UCSD-AML1 (cell line): Measurements from ENCODE around the gene IFNAR1.
A peak's percentile ranks its signal among the peaks of the same experiment; 100 is the strongest.
"Not testable (repeated sequence)": the region's sequence is repeated elsewhere in the genome, so short reads cannot be mapped to it uniquely, and the experiment has no call there.

ENCODE experiments used
- DNase-seq: peaks from one replicate; lab custom pipeline; 2025; ENCODE audit not compliant: unreplicated experiment; lab: John Stamatoyannopoulos, UW

Gene IFNAR1

GRCh38 chr21:33339918-33340317 lies 15.1 kb downstream of the IFNAR1 start:
- no peak for DNase-seq

- no peak for DNase-seq
Measured at GRCh38 chr21:33345751-33346238, 21.0 kb downstream of the IFNAR1 start.

GRCh38 chr21:33348706-33349105 lies 23.9 kb downstream of the IFNAR1 start:
- no peak for DNase-seq

- no peak for DNase-seq
Measured at GRCh38 chr21:33350676-33351075, 25.9 kb downstream of the IFNAR1 start.

GRCh38 chr21:33355355-33355754 lies 30.6 kb downstream of the IFNAR1 start:
- DNase-seq, result no peak

GRCh38 chr21:33355996-33356395 lies 31.2 kb downstream of the IFNAR1 start:
- DNase-seq, result no peak

- DNase-seq, result no peak
Measured at GRCh38 chr21:33357177-33357576, 32.4 kb downstream of the IFNAR1 start.

- DNase-seq, result no peak
Measured at GRCh38 chr21:33359446-33359845, 34.7 kb downstream of the IFNAR1 start.

- DNase-seq, result no peak
Measured at GRCh38 chr21:33360281-33360680, 35.5 kb downstream of the IFNAR1 start.

GRCh38 chr21:33360881-33361602 lies 36.3 kb downstream of the IFNAR1 start:
- DNase-seq, result peak; percentile 70

GRCh38 chr21:33362044-33362555 lies 37.3 kb downstream of the IFNAR1 start:
- DNase-seq, result peak; percentile 43

GRCh38 chr21:33363911-33364609 lies 39.3 kb downstream of the IFNAR1 start:
- DNase-seq, result not testable (repeated sequence)

GRCh38 chr21:33364830-33365229 lies 40.1 kb downstream of the IFNAR1 start:
- no peak for DNase-seq

- DNase-seq, result no peak
Measured at GRCh38 chr21:33367309-33367973, 42.7 kb downstream of the IFNAR1 start.

- DNase-seq, result peak; percentile 25
Measured at GRCh38 chr21:33368124-33368523, 43.4 kb downstream of the IFNAR1 start.

GRCh38 chr21:33368576-33368975 lies 43.8 kb downstream of the IFNAR1 start:
- DNase-seq, result no peak

- DNase-seq, result no peak
Measured at GRCh38 chr21:33369586-33369985, 44.8 kb downstream of the IFNAR1 start.

- no peak for DNase-seq
Measured at GRCh38 chr21:33370305-33370704, 45.5 kb downstream of the IFNAR1 start.

GRCh38 chr21:33371366-33371765 lies 46.6 kb downstream of the IFNAR1 start:
- no peak for DNase-seq

GRCh38 chr21:33372582-33372981 lies 47.8 kb downstream of the IFNAR1 start:
- DNase-seq, result no peak

- DNase-seq, result no peak
Measured at GRCh38 chr21:33373451-33373850, 48.7 kb downstream of the IFNAR1 start.

GRCh38 chr21:33374080-33374449 lies 49.3 kb downstream of the IFNAR1 start:
- DNase-seq, result no peak
